ENCODE measurements around the gene DSTYK.

GRCh38 chr1:205240118-205240517 is 28.6 kb upstream of the DSTYK start:
- TF ChIP-seq CTCF (IDR thresholded peaks at IDR 0.05) (no peak), POLR2A (IDR thresholded peaks at IDR 0.05) (no peak)
